T-helper 2 cell treated with Interferon-gamma antibody and Interleukin-4, amounts not matched to agents 5 μg/mL and 100 μg/mL, for 36 hours (primary cell): ENCODE measurements around the gene IL15RA.

Source experiments
- DNase-seq: peaks from one replicate; pipeline ENCODE4 v3.0.0; 2021; ENCODE audit warnings: low spot score
- H3K27ac Mint-ChIP-seq: one replicate; pipeline ENCODE4 v1.8.0; 2021; ENCODE audit warnings: mild to moderate bottlenecking, mixed read lengths
- H3K27me3 Mint-ChIP-seq: one replicate; pipeline ENCODE4 v1.8.0; 2021; ENCODE audit warnings: low read depth, mixed read lengths
- H3K36me3 Mint-ChIP-seq: one replicate; pipeline ENCODE4 v1.8.0; 2021; ENCODE audit warnings: low read depth, mixed read lengths
- H3K4me1 Mint-ChIP-seq: one replicate; pipeline ENCODE4 v1.8.0; 2021; ENCODE audit warnings: low read depth, mixed read lengths
- H3K4me3 Mint-ChIP-seq: one replicate; pipeline ENCODE4 v1.8.0; 2022; ENCODE audit warnings: mild to moderate bottlenecking, moderate library complexity, mixed read lengths
- H3K9me3 Mint-ChIP-seq: one replicate; pipeline ENCODE4 v1.8.0; 2021; ENCODE audit warnings: mixed read lengths

The IL15RA gene

GRCh38 chr10:5905854-5906507, 71.4 kb downstream of the IL15RA start:
- Mint-ChIP-seq H3K4me1 (peaks cover 21% of the 10 kb centered on the region), H3K27ac (peak overlapping the region; percentile 35), H3K27me3 (no peaks in the 10 kb centered on the region), H3K9me3 (no peaks in the 10 kb centered on the region), H3K36me3 (peaks cover 51% of the 10 kb centered on the region), H3K4me3 (no peak overlapping the region)
- DNase-seq = no peak

DNA sequence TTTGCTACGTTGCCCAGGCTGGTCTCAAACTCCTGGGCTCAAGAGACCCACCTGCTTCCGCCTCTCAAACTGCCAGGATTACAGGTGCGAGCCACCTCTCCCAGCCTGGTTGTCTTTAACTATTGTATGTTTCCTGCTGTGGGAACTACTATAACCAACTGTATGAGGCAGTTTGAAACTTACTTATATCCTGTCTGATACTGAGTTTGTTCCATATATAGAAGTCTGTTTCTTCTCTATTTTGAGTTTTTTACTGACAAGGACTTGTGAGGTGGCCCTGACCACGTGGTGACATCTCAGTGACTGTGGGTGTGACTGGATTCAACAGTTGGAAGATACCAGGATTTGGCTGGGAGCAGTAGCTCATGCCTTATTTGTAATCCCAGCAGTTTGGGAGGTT, 73.1 kb downstream of the IL15RA start:
- peak overlapping the region; percentile 85 for H3K27ac Mint-ChIP-seq

GRCh38 chr10:5903563-5903962, 73.8 kb downstream of the IL15RA start:
- no peaks in the 10 kb centered on the region for H3K9me3 Mint-ChIP-seq
- H3K4me3 Mint-ChIP-seq = no peak overlapping the region
- no peaks in the 10 kb centered on the region for H3K27me3 Mint-ChIP-seq
- H3K36me3 Mint-ChIP-seq = peaks cover 49% of the 10 kb centered on the region
- DNase-seq = no peak
- H3K27ac Mint-ChIP-seq = peak overlapping the region; percentile 42
- peaks cover 21% of the 10 kb centered on the region for H3K4me1 Mint-ChIP-seq

More for the DNA sequence above, 73.1 kb downstream of the IL15RA start:
- no peak for DNase-seq
- Mint-ChIP-seq H3K36me3 (peaks cover 48% of the 10 kb centered on the region), H3K4me3 (peak overlapping the region; percentile 39), H3K27me3 (no peaks in the 10 kb centered on the region), H3K9me3 (no peaks in the 10 kb centered on the region), H3K4me1 (peaks cover 21% of the 10 kb centered on the region)

DNA sequence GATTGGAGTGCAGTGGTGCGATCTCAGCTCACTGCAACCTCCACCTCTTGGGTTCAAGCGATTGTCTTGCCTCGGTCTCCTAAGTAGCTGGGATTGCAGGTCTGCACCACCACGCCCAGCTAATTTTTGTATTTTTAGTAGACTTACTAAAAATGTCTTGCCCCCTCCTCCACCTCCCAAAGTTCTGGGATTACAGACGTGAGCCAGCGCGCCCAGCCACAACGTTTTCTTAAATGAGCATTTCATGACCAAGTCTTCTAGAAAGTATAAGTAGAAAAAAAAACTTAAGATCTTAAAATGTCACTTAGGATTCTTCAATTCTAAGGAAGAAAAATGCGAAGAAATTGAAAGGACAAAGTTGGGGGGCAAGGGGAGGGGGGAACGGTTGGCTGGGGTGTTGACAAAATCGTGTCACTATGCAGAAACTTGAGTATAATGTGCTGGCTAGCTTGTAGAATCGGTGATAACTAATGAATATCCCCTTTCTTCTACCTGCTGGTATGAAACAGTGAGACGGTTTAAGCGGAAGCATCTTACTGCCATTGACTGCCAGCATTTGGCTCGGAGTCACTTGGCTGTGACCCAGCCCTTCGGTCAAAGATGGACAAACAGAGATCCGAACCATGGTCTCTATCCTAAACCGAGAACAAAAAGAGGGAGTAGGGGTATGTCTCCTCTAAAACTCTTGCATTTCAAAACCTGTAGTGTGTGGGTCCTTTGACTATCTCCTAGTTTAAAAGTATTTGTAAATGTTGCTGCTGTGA, 74.7 kb downstream of the IL15RA start:
- no peak for DNase-seq
- Mint-ChIP-seq H3K9me3 (peaks cover 4% of the 10 kb centered on the region), H3K36me3 (peaks cover 47% of the 10 kb centered on the region), H3K27ac (no peak overlapping the region), H3K27me3 (no peaks in the 10 kb centered on the region), H3K4me3 (no peak overlapping the region), H3K4me1 (peaks cover 19% of the 10 kb centered on the region)
